Measurements from ENCODE around the gene GPC6.

GPC6 gene

GRCh38 chr13:93882086-93882651, 655.6 kb downstream of the GPC6 start:
- no peak for DNase-seq (ENCODE audit: low read depth in 4 of 4, low spot score in 1 of 4)

- no peak for DNase-seq (ENCODE audit: low read depth in 4 of 4, low spot score in 1 of 4)
Measured at GRCh38 chr13:93889430-93889951, 662.9 kb downstream of the GPC6 start.

GRCh38 chr13:93899981-93900380, 673.4 kb downstream of the GPC6 start:
- no peak for DNase-seq (ENCODE audit: low read depth in 4 of 4, low spot score in 1 of 4)

- DNase-seq (ENCODE audit: low read depth in 4 of 4, low spot score in 1 of 4): no peak
Measured at GRCh38 chr13:93900731-93901130, 674.1 kb downstream of the GPC6 start.

- no peak for DNase-seq (ENCODE audit: low read depth in 4 of 4, low spot score in 1 of 4)
Measured at GRCh38 chr13:93903909-93904308, 677.3 kb downstream of the GPC6 start.

- no peak for DNase-seq (ENCODE audit: low read depth in 4 of 4, low spot score in 1 of 4)
Measured at GRCh38 chr13:93915269-93915809, 688.7 kb downstream of the GPC6 start.

- no peak for DNase-seq (ENCODE audit: low read depth in 4 of 4, low spot score in 1 of 4)
Measured at GRCh38 chr13:93922063-93922855, 695.7 kb downstream of the GPC6 start.

GRCh38 chr13:93925990-93926389, 699.4 kb downstream of the GPC6 start:
- DNase-seq (ENCODE audit: low read depth in 4 of 4, low spot score in 1 of 4): no peak

GRCh38 chr13:93926425-93926824, 699.8 kb downstream of the GPC6 start:
- DNase-seq (ENCODE audit: low read depth in 4 of 4, low spot score in 1 of 4): no peak

GRCh38 chr13:93927431-93927830, 700.8 kb downstream of the GPC6 start:
- DNase-seq (ENCODE audit: low read depth in 4 of 4, low spot score in 1 of 4): no peak

- no peak for DNase-seq (ENCODE audit: low read depth in 4 of 4, low spot score in 1 of 4)
Measured at GRCh38 chr13:93932901-93933300, 706.3 kb downstream of the GPC6 start.

- DNase-seq (ENCODE audit: low read depth in 4 of 4, low spot score in 1 of 4): no peak
Measured at GRCh38 chr13:93936901-93937300, 710.3 kb downstream of the GPC6 start.

- no peak for DNase-seq (ENCODE audit: low read depth in 4 of 4, low spot score in 1 of 4)
Measured at GRCh38 chr13:93941444-93941843, 714.8 kb downstream of the GPC6 start.

GRCh38 chr13:93942016-93942415, 715.4 kb downstream of the GPC6 start:
- DNase-seq (ENCODE audit: low read depth in 4 of 4, low spot score in 1 of 4): no peak

GRCh38 chr13:93945621-93946020, 719.0 kb downstream of the GPC6 start:
- DNase-seq (ENCODE audit: low read depth in 4 of 4, low spot score in 1 of 4): no peak

GRCh38 chr13:93946994-93947393, 720.4 kb downstream of the GPC6 start:
- no peak for DNase-seq (ENCODE audit: low read depth in 4 of 4, low spot score in 1 of 4)

- no peak for DNase-seq (ENCODE audit: low read depth in 4 of 4, low spot score in 1 of 4)
Measured at GRCh38 chr13:93947651-93948050, 721.0 kb downstream of the GPC6 start.

GRCh38 chr13:93948162-93948922, 721.7 kb downstream of the GPC6 start:
- no peak for DNase-seq (ENCODE audit: low read depth in 4 of 4, low spot score in 1 of 4)

- no peak for DNase-seq (ENCODE audit: low read depth in 4 of 4, low spot score in 1 of 4)
Measured at GRCh38 chr13:93951108-93951507, 724.5 kb downstream of the GPC6 start.

- DNase-seq (ENCODE audit: low read depth in 4 of 4, low spot score in 1 of 4): no peak
Measured at GRCh38 chr13:93951951-93952350, 725.3 kb downstream of the GPC6 start.

GRCh38 chr13:93953841-93954240, 727.2 kb downstream of the GPC6 start:
- no peak for DNase-seq (ENCODE audit: low read depth in 4 of 4, low spot score in 1 of 4)

GRCh38 chr13:93955904-93956303, 729.3 kb downstream of the GPC6 start:
- no peak for DNase-seq (ENCODE audit: low read depth in 4 of 4, low spot score in 1 of 4)
